ENCODE measurements around the gene SPIN1. TPM values are rescaled to one million over a fixed set of nuclear protein-coding genes. Genes with fewer than 3 reads are reported as not detected.

The SPIN1 gene
- total RNA-seq, 2 experiments from 2014 or later: 22.8 to 26.4 TPM

- ChIA-PET POLR2A (no interaction called here), CTCF (no interaction called here)
Measured at GRCh38 chr9:88429595-88430430, 41.6 kb downstream of the SPIN1 start.

GRCh38 chr9:88433583-88434255, 45.5 kb downstream of the SPIN1 start:
- ChIA-PET CTCF (no interaction called here), POLR2A (no interaction called here)

DNA sequence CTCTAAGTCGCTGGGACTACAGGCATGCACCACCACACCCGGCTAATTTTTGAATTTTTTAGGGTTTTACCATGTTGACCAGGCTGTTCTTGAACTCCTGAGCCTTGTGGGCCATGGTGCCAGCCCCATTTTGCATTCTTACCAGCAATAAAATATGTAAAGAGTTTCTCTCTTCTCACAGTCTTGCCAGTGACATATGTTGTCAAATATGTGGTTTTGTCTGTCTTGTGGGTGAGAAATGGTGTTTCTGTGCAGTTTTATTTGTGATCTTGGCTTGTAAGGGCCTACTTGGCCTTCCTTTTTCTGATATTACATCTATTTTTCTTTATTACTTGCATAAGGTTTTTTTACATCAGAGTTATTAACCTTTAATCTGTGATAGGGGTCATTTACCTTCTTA, 47.1 kb downstream of the SPIN1 start:
- POLR2A ChIA-PET: no interaction called here
- CTCF ChIA-PET: no interaction called here

- ChIA-PET CTCF (no interaction called here), POLR2A (no interaction called here)
Measured at GRCh38 chr9:88436379-88436778, 48.1 kb downstream of the SPIN1 start.

DNA sequence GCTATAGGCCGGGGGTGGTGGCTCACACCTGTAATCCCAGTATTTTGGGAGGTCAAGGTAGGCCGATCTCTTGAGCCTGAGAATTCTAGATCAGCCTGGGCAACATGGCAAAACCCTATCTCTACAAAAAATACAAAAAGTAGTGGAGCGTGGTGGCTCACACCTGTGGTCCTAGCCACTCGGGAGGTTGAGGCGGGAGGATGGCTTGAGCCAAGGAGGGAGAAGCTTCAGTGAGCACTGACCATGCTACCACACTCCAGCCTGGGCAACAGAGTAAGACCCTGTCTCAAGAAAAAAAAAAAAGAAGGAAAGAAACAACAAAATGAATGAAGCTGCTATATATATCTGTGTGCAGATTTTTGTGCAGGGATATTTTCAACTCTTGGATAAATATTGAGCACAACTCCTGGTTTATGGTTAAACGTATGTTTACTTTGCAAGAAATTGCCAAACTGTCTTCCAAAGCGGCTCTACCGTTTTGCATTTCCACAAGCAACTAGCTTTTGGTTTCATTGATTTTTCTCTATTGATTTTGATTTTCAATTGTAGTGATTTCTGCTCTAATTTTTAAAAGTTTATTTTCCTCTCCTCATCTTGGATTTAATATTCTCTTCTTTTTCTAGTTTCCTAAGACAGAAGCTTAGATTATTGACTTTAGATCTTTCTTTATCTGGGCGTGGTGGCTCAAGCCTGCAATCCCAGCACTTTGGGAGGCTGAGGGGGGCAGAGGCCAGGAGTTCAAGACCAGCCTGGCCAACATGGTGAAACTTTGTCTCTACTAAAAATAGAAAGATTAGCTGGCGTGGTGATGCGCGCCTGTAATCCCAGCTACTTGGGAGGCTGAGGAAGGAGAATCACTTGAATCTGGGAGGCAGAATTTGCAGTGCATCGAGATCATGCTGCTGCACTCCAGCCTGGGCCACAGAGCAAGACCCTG, 49.2 kb downstream of the SPIN1 start:
- ChIA-PET CTCF (interaction anchor here (1.2 kb wide), 1 partner anchor 153 kb away, joined by 4 read pairs; no protein-coding TSS in a partner anchor), POLR2A (no interaction called here)

GRCh38 chr9:88438811-88439210, 50.6 kb downstream of the SPIN1 start:
- ChIA-PET CTCF (no interaction called here), POLR2A (no interaction called here)

DNA sequence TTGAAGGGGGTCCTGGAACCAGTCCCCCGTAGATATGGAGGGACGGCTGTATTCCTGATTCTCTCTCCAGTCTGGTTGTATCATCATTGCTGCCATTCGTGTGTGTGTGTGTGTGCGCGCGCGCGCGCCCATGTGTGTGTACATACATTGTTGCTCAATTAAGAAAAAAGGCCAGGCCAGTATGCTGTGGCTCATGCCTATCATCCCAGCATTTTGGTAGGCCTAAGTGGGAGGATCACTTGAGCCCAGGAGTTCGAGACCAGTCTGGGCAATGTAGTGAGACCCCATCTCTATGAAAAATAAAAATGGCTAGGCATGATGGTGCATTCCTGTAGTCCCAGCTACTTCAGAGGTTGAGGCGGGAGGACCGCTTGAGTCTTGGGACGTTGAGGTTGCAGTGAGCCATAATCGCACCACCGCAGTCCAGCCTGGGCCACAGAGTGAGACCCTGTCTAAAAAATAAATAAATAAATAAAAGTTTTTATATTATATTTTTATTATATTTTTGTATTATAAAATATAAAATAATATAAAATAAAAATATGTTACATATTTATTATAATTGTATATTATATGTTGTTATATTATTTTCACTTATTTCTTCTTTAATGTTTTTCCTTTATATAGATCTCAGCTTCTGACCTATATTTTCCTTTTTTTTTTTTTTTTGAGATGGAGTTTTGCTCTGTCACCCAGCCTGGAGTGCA, 53.2 kb downstream of the SPIN1 start:
- CTCF ChIA-PET: no interaction called here
- POLR2A ChIA-PET: no interaction called here

DNA sequence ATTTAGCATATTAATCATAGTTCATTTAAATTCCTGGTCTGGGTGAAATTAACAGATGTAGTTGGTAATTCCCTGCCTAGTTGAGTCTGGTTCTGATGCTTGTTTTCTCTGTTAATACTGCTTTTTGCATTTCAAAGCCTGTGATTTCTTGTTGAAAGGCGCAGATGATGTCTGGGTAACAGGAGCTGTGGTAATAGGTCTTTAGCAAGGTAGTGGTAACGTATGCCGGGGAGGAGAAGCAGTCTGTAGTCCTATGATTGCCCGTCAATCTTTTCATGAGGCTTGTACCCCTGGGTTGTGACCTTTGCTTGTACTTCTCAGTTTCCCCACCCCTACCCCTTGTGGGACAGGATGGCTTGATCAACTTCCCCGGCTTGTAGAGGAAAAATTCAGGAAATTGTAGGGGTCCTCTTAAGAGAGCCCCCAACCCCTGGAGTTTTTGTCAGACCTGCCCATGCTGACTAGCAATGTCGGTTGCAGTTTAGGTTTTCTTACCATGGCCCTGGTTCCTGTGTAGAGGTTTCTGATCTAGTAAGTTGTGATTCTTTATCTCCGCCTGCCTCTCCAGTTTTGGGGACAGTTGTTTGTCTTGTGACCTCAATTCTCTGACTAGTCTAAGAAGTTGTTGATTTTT, 55.4 kb downstream of the SPIN1 start:
- POLR2A ChIA-PET: no interaction called here
- CTCF ChIA-PET: no interaction called here

DNA sequence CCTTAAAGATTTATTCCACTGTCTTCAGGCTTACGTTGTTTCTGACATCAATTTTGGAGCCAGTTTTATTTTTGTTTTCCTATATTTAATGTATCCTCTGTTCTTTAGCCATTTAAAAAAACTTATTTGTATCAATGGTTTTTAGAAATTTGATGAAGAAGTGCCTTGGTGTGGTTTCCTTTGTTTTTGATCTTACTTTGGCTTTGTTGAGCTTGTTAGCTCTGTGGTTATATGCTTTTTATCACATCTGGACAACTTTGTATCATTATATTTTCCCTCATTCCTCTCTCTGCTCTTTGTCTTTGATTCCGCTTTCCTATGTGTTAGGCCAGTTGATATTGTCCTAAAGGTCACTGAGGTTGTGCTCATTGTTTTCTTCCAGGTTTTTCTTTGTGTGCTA, 58.5 kb downstream of the SPIN1 start:
- ChIA-PET POLR2A (no interaction called here), CTCF (no interaction called here)

DNA sequence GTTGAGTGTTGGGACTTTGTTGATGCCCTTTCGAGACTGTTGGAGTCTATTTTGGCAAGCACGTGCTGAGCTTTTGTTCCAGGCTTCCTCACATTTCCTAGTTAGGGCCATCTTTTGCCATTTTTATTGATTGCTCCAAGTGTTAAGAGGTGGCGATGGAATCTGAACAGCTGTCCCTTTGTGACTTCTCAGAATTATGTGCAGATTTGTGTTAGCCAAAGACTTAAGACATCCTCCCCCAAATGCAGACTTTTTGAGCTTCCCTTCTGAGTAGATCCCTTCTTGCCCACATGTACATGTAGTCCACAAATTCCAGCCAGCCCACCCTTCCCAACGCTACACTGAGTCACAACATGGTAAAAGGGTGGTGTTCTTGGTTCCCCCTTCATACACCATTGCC, 59.2 kb downstream of the SPIN1 start:
- ChIA-PET CTCF (no interaction called here), POLR2A (no interaction called here)

GRCh38 chr9:88451160-88451559, 62.9 kb downstream of the SPIN1 start:
- ChIA-PET CTCF (no interaction called here), POLR2A (no interaction called here)

GRCh38 chr9:88458716-88459465, 70.6 kb downstream of the SPIN1 start:
- POLR2A ChIA-PET: no interaction called here
- CTCF ChIA-PET: no interaction called here

DNA sequence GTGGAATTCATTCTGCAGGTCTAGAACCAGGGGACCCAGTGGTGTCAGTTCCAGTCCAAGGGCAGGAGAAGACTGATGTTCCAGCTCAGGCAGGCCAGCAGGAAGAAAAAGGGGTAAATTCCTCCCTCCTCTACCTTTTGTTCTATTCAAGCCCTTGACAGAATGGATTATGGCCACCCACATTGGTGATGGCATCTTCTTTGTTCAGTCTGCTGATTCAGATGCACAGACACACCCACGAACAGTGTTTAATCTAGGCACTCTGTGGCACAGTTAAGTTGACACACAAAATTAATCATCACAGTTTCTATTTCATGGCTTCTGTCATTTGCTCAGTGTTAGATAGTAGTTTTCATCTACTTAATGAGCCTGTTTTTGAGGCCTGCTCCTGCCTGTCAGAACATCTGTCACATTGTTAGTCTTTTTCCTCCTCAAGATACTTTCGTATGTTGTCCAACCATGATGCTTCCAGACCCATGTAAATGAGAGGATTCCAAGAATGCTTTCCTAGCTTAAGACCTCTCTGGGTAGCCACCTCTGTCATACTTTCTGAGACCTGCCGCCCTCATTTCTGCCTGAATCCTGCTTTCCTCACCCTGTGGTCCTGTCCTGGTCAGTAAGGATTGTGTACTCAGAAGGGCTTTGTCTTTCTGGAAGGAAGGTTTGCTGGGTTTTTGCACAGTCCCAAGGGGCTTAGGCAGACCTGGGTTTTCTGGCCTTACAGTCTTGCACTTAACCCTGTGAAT, 72.5 kb downstream of the SPIN1 start:
- POLR2A ChIA-PET: no interaction called here
- CTCF ChIA-PET: no interaction called here

DNA sequence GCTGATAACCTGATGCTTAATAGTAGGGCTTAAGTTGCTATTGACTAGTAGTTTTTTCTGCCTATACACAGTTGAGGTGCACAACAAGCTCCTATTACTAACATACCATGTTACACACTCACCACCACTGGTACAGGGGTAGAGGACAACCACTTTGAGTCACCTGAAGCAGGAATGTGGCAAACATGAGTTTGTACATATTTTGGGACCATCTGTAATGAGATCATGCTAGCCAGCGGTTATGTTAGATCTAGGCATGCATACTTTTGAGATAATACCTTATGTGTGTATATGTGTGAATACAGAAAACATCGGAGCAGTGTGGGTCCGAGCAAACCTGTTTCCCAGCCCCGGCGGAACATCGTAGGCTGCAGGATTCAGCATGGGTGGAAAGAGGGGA, 73.9 kb downstream of the SPIN1 start:
- CTCF ChIA-PET: no interaction called here
- POLR2A ChIA-PET: interaction anchor here (0.6 kb wide), 1 partner anchor 35 kb away, joined by 3 read pairs; no protein-coding TSS in a partner anchor

GRCh38 chr9:88464851-88465250, 76.6 kb downstream of the SPIN1 start:
- CTCF ChIA-PET: interaction anchor here (0.9 kb wide), 1 partner anchor 8 kb away, joined by 3 read pairs; no protein-coding TSS in a partner anchor

DNA sequence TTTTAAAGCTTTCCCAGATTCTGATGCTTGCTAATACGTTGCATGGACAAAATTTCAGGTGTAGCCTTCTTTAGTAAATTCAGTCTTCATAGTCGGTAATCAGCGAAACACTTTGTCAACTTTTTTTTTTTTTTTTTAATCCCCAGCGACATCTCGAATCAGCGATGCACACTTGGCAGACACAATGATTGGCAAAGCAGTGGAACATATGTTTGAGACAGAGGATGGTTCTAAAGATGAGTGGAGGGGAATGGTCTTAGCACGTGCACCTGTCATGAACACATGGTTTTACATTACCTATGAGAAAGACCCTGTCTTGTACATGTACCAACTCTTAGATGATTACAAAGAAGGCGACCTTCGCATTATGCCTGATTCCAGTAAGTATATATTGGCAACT, 80.0 kb downstream of the SPIN1 start:
- CTCF ChIA-PET: no interaction called here
- POLR2A ChIA-PET: no interaction called here

More at GRCh38 chr9:88464851-88465250, 76.6 kb downstream of the SPIN1 start:
- POLR2A ChIA-PET: no interaction called here

GRCh38 chr9:88476491-88477271, 88.4 kb downstream of the SPIN1 start:
- CTCF ChIA-PET: no interaction called here
- POLR2A ChIA-PET: no interaction called here
